ENCODE results near the gene HJURP.

HJURP gene

DNA sequence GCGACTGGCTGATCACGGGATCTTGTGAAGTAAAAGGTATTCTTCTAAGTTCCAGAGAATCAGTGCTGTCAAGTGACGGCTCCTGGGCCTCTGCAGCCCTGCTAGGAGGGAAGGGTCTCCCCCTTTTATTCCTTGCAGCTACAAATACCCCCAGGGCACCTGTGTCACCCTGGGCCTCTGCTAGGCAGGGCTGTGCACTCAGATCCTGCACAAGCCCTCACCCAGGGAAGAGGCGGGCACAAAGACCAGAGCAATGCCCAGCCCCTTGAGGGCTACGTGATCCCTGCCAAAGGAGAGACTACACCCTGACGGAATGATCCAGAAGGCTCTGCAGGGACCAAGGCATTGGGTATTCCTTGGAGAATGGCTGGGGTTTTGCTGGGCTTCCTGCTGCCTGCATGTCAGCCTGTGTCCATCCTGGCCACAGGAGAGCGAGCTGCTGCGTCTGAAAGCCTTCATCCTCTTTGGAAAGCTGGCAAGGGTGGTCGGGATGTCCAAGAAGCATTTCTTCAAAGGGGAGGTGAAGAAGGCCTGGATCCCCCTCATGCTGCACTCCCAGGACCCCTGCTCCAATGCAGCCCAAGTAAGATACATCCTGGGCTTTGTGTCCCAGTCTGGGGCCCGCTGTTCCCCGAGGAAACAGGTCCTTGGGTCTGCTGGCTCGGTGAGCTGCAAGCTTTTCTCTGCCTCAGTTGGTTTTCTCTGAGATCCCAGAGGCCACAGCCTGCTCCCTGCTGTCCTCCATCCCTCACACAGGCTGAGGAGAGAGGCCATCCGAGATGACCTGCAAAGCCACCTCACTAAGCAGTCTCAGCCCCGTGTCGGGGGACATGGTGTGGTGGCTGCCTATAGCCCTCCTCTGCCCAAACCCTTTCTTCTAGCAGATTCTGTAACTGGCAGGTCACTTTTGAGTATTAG, 24.9 kb downstream of the HJURP start:
- DNase-seq = no peak

DNA sequence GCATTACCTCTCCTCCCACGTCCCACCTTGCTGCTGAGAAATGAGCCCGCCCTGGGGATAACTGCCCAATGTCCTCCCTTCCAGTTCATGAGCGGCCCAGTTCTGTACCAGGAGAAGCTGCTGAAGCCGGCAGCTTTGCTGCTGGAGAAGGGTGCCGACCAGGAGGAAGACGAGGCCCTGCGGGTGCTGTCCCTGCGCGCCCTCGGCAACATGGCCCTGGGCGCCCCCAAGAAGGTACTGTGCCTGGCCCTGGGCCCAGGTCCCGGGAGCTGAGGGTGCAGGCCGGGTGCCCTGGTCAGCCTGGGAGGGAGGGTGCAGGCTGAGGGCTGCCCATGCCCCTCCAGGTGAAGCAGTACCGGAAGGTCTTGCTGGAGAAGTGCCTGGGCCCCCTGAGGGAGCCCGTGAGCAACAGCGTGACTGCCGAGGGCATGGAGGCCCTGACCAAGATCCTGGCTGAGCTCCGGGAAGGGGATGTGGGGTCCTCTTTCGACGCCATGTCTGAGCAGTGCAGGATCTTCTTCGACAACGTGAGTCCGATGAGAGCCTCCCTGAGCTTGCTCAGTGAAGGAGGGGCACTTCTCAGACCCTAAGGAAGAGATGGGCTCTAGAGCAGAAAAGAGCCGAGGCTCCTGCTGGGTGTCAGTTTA, 25.7 kb downstream of the HJURP start:
- no peak for DNase-seq

DNA sequence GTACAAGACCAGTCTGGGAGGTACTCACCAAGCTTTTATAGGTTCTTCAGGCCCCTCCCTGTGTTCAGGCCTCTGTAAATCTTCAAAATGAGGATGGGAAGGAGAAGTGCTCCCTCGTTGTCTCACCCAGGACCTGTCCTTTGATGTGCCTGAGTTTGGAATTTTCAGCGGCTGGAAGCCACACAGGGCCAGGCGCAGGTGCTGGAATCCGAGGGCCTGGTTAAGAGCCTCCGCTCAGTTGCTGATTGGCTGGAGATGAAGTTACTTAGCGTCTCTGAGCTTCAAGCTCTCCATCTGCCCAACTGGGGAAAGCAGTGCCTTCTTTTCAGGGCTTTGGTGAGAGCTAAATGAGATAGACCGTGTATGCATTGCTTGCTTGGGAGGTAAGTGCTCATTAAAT, 30.0 kb downstream of the HJURP start:
- no peak for DNase-seq

DNA sequence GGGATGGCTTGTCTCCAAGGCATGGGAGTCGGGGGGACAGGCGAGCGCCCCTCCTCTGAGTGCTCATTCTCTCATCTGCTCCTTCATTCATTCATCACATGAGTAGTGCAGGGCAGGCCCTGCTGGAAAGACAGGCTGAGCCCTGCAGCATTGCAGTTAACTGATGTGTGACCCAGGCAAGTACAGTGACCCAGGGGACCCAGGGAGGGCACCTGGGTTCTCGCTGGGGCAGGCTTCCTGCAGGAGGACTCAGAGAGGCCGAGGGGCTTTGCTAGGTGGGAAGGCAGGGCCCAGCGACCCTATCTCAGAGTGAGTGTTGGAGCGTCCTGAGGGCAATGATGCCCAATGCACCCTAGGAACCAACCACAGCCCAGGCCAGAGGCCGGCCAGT, 30.6 kb downstream of the HJURP start:
- no peak for DNase-seq

DNA sequence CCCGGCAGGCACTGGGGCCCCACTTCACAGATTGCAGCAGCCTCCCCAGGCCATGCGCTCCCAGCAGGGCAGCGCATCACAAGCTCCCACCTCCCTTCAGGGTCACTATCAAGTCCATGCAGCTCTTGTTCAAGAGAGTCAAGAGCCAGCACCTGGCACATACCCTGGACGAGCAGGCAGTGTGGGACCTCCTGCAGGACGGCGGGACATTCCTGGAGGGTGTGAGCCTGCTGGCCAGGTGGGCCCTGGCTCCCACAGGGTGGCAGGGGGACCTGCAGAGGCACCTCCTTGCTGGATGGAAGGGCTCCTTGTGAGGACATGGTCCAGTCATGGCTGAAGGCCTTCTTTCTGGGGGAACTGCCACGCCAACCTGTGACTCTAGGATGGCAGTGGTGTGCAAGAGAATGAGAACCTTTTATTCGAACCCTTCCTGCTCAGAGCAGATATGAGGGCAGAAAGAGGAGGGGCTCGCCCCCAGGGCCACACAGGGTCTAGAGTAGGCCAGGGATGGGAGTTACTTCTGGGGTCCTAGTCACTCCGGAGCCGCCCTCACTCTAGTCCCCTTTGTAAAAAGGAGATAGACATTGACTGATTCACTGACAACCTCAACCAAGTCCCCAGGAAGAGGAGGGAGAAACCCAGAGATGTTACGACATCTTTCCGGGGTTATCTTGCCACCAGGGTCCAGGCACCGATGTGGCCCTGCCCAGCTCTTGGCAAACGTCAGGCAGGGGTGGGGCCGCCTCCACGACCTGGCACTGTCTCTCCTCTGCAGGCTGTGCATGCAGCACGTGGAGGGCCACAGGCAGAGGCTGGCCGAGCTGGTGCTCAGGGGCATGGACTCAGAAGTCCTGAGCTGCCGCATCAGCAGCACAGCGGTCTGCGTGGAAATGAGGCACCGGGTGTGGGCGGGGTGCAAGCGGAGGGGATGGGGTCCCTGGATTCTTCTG, 31.3 kb downstream of the HJURP start:
- DNase-seq = no peak

DNA sequence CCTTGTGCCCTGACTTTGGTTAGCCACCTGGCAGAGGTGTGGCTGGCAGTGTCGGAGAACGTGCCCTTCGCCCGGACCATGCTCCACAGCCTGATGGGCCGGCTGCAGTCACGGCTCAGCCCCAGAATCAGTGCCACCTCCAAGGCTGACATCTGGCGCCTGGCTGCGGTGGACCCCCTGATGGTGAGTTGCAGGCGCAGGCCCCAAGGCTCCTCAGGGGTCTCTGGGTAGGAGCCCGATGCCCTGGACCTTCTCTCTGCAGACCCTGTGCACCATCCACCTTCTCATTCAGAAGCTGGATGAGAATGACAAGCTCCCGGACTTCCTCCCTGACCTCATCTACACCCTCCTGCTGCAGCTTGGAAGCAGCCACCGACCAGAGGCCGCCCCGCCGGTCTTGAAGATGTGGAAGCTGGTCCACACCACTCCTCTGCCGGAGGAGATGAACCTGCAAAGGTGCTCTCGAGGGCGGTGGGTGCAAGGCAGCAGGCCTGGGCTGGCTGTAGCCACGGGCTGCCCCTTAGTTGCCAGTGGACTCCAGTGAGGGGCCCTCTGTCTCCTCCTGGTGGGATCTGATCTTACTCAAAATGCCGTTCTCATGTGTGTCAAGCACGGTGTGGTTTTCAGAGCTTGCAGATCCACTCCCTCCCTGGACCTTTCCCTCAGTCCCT, 32.1 kb downstream of the HJURP start:
- no peak for DNase-seq

DNA sequence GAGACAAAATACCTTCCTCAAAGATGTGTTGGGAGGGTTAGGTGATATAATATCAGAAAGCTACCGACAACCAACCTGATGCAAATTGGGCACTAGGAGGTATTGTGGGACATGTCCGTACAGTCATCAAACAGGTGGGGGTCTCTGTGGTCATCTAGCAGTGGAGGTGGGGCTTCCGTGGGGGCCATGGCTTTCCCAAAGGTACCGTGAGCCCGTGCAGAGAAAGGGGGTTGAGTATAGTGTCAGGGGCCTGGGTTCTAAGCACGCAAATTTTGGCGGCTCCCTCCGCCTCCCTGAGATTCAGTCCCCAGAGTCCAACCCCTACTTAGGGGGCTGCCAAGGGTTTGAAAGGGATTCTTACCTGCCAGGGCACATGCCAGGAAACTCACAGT, 32.6 kb downstream of the HJURP start:
- DNase-seq = no peak

DNA sequence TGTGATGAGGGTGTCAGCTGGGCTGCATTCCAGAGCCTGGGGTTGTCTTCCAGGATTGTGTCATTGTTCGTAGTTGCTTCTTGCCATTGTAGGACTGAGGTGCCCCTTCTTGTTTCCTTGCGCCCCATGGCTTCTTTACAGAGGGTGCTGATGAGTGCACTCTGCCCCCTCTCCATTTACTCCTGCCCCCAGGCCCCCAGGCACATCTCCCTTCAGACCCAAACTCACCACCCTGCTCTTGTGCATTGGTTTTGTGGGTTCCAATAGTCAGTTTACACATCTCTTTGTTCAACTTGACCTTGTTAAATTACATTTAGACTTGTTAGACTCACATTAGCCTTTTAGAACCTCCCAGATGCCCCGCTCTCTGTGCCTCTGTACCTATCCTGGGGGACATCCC, 33.1 kb downstream of the HJURP start:
- DNase-seq = no peak

DNA sequence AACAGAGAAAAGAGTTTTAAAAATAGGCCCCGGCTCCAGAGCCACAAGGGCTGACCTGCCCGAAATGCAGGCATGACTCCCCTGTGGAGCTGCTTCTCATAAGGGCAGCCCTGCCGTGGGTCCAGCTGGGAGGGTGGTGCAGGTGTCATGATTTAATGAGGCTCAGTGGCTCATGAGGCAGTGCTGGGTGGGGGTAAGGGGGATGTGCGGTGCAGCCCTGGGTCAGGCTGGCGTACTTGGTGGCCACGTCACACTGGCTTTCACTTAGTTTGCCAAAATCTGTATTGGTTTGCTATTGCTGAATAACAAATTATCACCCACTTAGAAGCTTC, 33.6 kb downstream of the HJURP start:
- DNase-seq = no peak

DNA sequence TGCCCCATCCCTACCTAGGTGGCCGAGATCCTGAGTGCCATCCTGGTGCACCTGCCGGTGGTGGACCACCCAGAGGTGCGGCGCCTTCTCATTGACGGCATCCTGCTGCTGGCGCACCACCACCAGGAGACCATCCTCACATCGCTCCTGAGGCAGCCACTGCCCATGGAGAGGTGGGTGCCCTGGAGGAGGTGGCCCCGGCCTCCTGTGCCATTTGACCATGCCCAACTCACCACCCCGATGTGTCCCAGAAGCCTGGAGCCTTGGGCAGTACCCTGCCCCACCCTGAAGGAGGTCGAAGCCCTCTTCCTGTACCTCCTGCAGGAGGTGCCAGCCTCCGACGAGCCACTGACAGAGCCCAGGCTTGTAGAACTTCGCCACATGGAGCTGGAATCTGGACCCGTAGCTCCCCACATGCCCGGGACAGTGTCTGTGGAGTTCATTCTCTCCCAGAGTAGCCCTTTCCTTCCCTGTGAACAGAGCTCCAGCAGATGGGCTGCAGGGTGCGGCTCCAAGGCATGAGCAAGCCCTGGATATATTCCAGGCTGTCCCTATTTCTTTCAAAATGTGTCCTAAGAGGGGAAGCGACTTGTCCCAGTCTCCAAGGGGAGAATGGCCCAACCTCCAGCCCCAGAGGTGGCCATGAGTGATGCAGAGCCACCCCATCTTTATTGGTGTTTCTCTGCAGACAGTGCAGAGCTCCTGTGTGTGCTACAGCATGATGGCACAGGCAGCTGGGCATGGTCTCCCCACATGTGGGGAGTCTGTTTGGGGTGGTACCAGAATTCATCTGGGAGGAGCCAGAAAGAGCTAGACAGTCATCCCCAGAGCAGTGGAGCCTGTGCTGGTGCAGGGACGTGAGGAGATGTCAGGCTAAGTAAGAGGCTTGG, 34.2 kb downstream of the HJURP start:
- DNase-seq = no peak

DNA sequence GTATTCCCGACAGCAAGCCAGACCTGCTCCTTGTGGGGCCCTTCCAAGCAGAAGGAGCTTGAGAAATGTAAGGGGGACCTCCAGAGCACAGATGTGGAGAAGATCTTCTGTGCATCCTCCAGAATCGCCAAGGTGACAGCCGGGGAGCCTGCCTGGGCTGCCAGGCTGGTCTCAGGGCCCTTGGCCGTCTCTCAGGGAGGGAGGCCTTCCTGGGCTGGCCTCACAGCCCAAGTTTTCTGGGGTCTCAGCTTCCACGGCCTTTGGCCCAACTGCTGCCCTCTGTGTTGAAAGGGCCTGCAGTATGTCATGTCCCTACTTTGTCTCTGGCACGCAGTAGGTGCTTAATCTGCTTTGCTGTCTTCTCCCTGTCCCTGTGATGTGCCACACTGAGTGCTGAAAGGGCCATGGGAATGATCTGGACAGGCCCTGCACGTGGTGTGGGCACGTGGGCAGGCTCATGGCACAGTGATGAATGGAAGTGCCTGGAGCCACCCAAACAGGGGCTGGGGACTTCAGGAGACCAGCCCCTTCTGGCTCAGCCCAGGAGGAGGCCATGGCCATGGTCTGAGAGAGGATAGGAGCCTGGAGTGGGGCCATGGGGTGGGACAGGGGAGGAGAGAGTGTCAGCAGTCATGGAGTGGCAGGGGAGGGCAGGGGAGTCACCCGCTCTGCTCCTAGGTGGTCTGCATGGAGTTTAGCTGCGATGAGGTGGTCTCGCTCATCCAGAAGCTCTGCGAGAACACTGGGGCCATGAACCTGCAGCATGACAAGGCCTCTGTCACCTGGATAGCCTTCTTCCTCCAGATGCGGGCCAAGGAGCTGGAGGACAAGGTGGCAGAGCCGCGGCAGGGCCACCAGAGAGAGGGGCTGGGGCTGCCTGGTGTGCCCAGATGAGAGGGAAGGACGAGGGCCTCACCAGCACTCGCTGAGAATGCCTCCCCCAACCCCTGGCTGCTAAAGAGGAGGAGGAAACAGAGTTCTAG, 35.4 kb downstream of the HJURP start:
- DNase-seq = no peak

DNA sequence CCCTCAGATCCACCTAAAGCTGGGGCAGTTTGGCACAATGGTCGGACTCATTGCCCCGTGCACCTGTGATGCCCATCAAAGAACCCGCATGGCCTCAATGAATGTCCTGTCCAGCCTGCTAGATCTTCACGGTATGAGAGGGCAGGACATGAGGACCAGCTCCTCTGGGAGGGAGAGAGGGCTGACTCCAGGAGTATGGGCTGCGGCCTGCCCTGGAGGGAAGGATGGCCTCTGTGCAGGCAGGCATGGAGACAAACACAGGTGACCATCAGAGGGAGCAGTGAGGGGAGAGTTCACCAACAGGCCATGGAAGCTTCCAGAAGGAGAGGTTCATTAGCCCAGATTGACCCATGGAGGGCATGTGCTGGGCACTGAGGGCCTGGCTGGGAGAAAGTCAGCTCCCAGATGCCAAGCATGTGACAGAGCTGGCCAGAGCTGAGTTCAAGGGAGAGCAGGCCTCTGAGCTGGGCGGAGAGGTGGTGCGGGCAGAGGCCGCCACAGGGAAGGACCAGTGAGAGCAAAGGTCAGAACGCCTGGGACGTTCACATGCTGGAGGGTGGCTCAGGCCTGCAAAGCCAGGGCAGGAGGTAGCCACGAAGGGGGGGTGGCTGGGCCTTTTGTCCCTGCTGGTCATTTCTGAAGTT, 36.2 kb downstream of the HJURP start:
- DNase-seq = no peak

DNA sequence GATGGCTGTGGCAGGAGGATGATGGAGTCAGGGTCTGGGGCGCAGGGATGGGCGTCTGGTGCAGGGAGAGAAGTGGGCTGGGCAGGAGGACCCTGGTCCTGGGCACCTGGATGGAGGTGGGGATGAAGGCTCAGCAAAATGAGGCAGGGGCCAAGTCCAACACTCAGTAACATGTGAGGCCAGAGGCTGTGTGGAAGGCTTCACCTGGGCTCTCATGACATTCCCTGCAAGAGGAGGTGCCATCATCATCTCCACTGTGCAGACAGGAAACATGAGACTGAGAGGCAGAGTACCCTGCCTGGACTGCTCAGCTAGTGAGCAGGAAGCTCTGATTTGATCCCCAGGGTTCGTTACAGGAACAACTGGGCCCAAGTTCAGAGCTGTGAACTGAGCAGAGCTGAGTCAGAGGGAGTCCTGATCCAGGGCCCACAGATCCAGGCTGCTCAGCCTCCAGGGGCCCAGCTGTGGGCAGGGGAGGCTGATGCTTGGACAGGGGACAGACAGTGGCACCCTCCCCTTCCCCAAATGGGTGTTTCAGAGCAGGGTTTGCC, 36.9 kb downstream of the HJURP start:
- DNase-seq = no peak

DNA sequence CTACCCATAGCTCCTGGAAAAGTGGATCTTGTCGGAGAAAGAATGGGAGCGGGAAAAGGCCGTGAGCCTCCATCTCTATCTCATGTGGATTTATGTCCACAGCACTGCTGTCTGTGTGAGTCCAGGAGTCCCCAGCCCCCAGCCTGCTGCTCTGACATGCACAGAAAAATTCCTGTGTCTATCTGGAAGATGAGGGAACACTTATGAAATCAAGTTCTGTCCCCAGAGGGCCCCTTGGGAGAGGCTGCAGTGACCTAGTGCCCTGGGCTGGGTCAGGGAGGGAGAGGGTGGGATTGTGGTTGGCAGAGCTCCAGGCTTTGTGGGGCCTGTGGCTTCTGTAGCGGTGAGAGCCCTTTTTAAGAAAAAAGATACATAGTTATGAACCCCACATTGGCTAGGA, 37.6 kb downstream of the HJURP start:
- no peak for DNase-seq

DNA sequence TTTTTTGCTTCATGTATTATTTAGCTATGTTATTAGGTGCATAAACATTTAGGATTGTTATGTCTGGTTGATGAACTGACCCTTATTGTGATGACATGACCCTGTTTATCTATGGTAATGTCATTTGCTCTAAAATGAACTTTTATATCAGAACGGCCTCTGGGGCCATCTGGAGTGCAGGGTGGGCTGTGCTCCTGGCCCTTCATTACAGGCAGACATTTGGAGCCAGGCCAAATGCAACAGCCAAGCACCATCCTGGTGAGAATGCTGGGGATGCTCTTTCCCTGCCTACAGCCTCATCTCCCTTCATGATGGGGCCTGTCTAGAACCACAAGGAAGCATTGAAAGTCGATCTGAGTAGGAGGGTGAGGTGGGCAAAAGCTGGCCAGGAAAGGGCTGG, 38.0 kb downstream of the HJURP start:
- DNase-seq = no peak

DNA sequence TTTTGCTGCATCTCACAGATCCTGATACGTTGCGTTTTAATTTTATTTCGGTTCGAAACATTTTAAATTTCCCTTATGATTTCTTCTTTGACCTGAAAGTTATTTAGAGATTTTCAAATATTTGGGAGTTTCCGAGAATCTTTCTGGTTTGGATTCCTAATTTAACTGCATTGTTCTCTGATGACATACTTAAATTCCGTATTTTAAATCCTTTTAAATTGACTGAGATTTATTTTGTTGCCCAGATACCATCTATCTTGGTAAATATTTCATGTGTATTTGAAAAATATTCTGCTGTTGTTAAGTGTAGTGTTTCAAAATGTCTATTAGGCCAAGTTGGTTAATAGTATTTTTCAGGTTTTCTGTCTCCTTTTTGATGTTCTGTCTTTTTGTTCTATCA, 38.5 kb downstream of the HJURP start:
- no peak for DNase-seq

DNA sequence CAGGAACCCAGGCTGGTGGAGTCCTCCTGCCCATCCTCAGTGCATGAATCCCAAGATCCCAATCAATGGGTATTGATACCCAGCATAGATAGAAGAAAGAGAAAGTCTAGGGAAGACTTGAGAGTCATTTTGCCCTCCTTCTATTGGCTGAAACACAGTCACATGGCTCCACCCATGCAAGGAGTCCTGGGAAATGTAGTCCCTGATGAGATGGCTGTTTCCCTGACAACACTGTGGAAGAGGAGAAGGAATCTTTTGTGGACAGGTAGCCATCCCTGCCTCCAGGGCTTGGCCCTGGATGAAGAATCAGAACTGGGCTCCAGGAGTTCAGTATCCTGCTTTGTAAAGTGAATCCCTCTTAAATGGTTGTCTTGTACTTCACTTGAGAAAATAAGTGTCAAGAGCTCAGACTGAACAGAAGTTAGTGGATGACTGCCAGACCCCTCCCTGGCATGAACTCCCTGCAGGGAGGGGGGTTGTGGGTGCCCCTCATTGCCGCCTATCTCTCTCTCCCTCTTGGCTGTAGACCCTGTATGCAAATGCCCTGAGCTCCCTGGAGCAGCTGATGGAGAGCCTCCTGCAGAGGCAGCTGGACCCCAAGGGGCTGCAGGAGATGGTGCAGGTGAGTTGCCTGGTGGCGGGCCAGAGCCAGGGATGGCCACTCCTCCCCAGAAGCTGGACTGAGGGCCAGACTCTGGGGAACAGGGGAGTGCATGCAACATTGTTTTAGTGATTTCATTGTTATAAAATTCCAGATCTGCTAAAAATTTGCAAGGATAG, 40.1 kb downstream of the HJURP start:
- no peak for DNase-seq

DNA sequence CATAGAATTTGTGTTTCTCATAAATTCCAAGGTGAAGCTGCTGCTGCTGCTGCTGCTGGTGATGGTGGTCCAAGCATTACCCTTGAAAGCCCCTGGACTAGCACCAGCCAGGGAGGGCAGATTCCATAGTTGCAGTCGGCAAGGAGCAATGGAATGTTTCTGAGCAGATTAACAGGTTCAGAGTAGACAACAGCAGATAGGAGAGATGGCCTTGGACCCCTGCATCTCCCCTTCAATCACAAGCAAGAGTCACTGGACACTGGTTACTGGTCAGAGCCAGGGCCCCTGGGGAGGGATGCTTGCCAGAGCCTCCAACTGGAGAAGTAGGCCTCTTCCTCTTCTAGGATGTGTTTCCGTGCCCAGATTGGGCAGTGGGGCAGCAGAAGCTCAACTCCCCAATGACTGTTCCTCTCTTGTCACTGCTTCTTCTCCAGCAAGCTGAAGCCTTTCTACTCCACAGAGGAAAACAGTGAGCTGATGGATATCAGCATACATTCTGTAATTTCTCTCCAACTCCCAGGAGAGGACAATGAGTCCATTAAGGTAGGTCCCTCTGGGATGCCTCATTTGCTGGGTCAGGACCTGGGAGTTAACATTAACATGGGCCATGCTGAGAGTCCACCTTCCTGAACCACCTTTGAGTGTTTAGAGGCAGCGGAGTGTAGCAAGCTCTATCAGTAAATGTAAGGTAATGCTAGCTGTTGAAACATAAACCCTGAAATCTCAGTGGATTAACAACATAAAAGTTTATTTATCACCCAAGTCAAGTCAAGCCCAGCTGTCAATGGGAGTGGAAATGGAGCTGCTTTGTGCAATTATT, 40.9 kb downstream of the HJURP start:
- DNase-seq = no peak
